GM23338 (cell line): Measurements from ENCODE around the gene GTF3C1. TPM values are rescaled to one million over a fixed set of nuclear protein-coding genes. Genes with fewer than 3 reads are reported as not detected.

ENCODE experiments used
- ATAC-seq: fragments of 200-7000 bp; cut with Tn5 transposase; 3 replicates; pipeline ENCODE4 v1.9.1; 2020
- DNase-seq: peaks from one replicate; pipeline ENCODE4 v3.0.0-alpha.2; 2015; ENCODE audit warnings: low spot score
- H2AFZ ChIP-seq: fragments of 200-600 bp; sonication (generic); 2 replicates; pipeline ENCODE4 v1.8.0; 2016; ENCODE audit warnings: antibody characterized with exemption, mild to moderate bottlenecking, moderate library complexity
- H3F3A ChIP-seq: fragments of 200-600 bp; sonication (generic); replicated peaks from 2 replicates; pipeline ENCODE4 v1.8.0; 2017; ENCODE audit warnings: antibody characterized with exemption, mixed run types, low read depth
- H3K27ac ChIP-seq: fragments of 200-600 bp; sonication (generic); 2 replicates; pipeline ENCODE4 v1.6.1; 2016; ENCODE audit warnings: low read depth
- H3K27me3 ChIP-seq: fragments of 200-600 bp; sonication (generic); 2 replicates; pipeline ENCODE4 v1.8.0; 2016; ENCODE audit warnings: mild to moderate bottlenecking, mixed run types, moderate library complexity; ENCODE audit not compliant: insufficient read depth
- H3K36me3 ChIP-seq: fragments of 200-600 bp; sonication (generic); 2 replicates; pipeline ENCODE4 v1.8.0; 2016; ENCODE audit warnings: mild to moderate bottlenecking; ENCODE audit not compliant: insufficient read depth
- H3K4me1 ChIP-seq: fragments of 200-600 bp; sonication (generic); 2 replicates; pipeline ENCODE4 v1.8.0; 2016; ENCODE audit warnings: mild to moderate bottlenecking, moderate library complexity; ENCODE audit not compliant: insufficient read depth
- H3K4me2 ChIP-seq: fragments of 200-600 bp; sonication (generic); 2 replicates; pipeline ENCODE4 v1.7.1; 2017; ENCODE audit warnings: mixed run types
- H3K4me3 ChIP-seq: fragments of 200-600 bp; sonication (generic); 2 replicates; pipeline ENCODE4 v1.6.1; 2016; ENCODE audit warnings: mixed run types
- H3K79me2 ChIP-seq: fragments of 200-600 bp; sonication (generic); replicated peaks from 2 replicates; pipeline ENCODE4 v1.8.0; 2017; ENCODE audit warnings: mild to moderate bottlenecking; ENCODE audit not compliant: insufficient read depth
- H3K9me2 ChIP-seq: fragments of 200-600 bp; sonication (generic); 2 replicates; pipeline ENCODE4 v1.8.0; 2017; ENCODE audit not compliant: insufficient read depth
- H4K20me1 ChIP-seq: fragments of 200-600 bp; sonication (generic); replicated peaks from 2 replicates; pipeline ENCODE4 v1.8.0; 2017; ENCODE audit warnings: mild to moderate bottlenecking; ENCODE audit not compliant: insufficient read depth
- H3K27ac Mint-ChIP-seq: 2 replicates; pipeline ENCODE4 v1.8.0; 2020; ENCODE audit warnings: inconsistent platforms, mild to moderate bottlenecking, moderate library complexity, mixed read lengths
- H3K27me3 Mint-ChIP-seq: 3 replicates; pipeline ENCODE4 v1.8.0; 2022; ENCODE audit warnings: low read depth, mild to moderate bottlenecking, moderate library complexity, mixed read lengths, inconsistent platforms; ENCODE audit not compliant: insufficient read depth, poor library complexity
- H3K36me3 Mint-ChIP-seq: 3 replicates; pipeline ENCODE4 v1.8.0; 2021; ENCODE audit warnings: low read depth, mild to moderate bottlenecking, inconsistent platforms, moderate library complexity, mixed read lengths
- H3K4me1 Mint-ChIP-seq: 3 replicates; pipeline ENCODE4 v1.8.0; 2020; ENCODE audit warnings: mild to moderate bottlenecking, inconsistent platforms, mixed read lengths
- H3K4me3 Mint-ChIP-seq: 3 replicates; pipeline ENCODE4 v1.8.0; 2021; ENCODE audit warnings: moderate library complexity, mild to moderate bottlenecking, inconsistent platforms, mixed read lengths
- H3K9me3 Mint-ChIP-seq: 3 replicates; pipeline ENCODE4 v1.8.0; 2020; ENCODE audit warnings: moderate library complexity, mild to moderate bottlenecking, inconsistent platforms, mixed read lengths
- CREB1 ChIP-seq: fragments of 250-450 bp; sonication (Bioruptor Pico); IDR thresholded peaks from 2 replicates; pipeline ENCODE4 v1.5.0; 2020; ENCODE audit warnings: low read depth, mild to moderate bottlenecking, moderate library complexity
- EZH2phosphoT487 ChIP-seq: fragments of 200-600 bp; sonication (generic); IDR thresholded peaks from one replicate; pipeline ENCODE4 v1.8.1; 2018; ENCODE audit warnings: antibody characterized with exemption; ENCODE audit not compliant: unreplicated experiment
- JUNB ChIP-seq: IDR thresholded peaks from one replicate; pipeline ENCODE4 v1.6.1; 2016; ENCODE audit warnings: antibody characterized with exemption; ENCODE audit not compliant: unreplicated experiment
- NANOG ChIP-seq: IDR thresholded peaks from 2 replicates; pipeline ENCODE4 v1.6.1; 2016; ENCODE audit warnings: antibody characterized with exemption, borderline replicate concordance
- POLR2AphosphoS5 ChIP-seq: IDR thresholded peaks from 2 replicates; pipeline ENCODE4 v1.6.1; 2016; ENCODE audit warnings: antibody characterized with exemption, low read depth
- STAT1 ChIP-seq: IDR thresholded peaks from one replicate; pipeline ENCODE4 v1.6.1; 2016; ENCODE audit warnings: antibody characterized with exemption; ENCODE audit not compliant: unreplicated experiment
- ZNF114 ChIP-seq: fragments of 250-450 bp; sonication (Bioruptor Pico); IDR thresholded peaks from 2 replicates; pipeline ENCODE4 v1.5.0; 2020; ENCODE audit warnings: mild to moderate bottlenecking, moderate library complexity
- ZNF331 ChIP-seq: fragments of 250-450 bp; sonication (Bioruptor Pico); IDR thresholded peaks from 2 replicates; pipeline ENCODE4 v1.5.0; 2020; ENCODE audit warnings: low read depth, mild to moderate bottlenecking, moderate library complexity
- polyA plus RNA-seq: library from polyadenylated mRNA; unstranded; fragments of >200 nt; fragmentation: Nextera tagmentation; extraction: Ambion mirVana; gene quantifications from 2 replicates; pipeline ENCODE4 v1.2.1, GENCODE V29; 2016
- total RNA-seq: library from RNA; depleted of rRNA; stranded (reverse); fragments of >200 nt; shearing (Covaris generic); gene quantifications from 2 replicates; pipeline ENCODE4 v1.2.3, GENCODE V29; 2014
- TF ChIP-seq, protein P1 (sequence below), 2 experiments: fragments of 200-600 bp in 1 of 2; sonication (generic) in 1 of 2; conservative IDR thresholded peaks; 2 replicates each; pipeline versions ENCODE4 v1.5.1 to v1.6.1; 2016 to 2017; ENCODE audit warnings: antibody characterized with exemption in 2 of 2, low read depth in 2 of 2, mild to moderate bottlenecking in 2 of 2, moderate library complexity in 1 of 2
- TF ChIP-seq, protein P2 (sequence below): IDR thresholded peaks from 2 replicates; pipeline ENCODE4 v1.6.1; 2016; ENCODE audit warnings: antibody characterized with exemption
- TF ChIP-seq, protein P3 (sequence below): fragments of 250-450 bp; sonication (Bioruptor Pico); IDR thresholded peaks from 2 replicates; pipeline ENCODE4 v1.5.0; 2020; ENCODE audit warnings: mild to moderate bottlenecking, moderate library complexity
- TF ChIP-seq, protein P4 (sequence below): IDR thresholded peaks from one replicate; pipeline ENCODE4 v1.6.1; 2018; ENCODE audit warnings: antibody characterized with exemption; ENCODE audit not compliant: unreplicated experiment

Gene GTF3C1
- total and polyA plus RNA-seq, 2 experiments from 2014 or later, result 78.5 to 138 TPM

GRCh38 chr16:27528294-27528693, 21.4 kb downstream of the GTF3C1 start (continued):
- TF ChIP-seq ZNF331 (CRISPR knock-in tag) (no peak), NANOG (no peak), STAT1 (no peak), POLR2AphosphoS5 (no peak), EZH2phosphoT487 (no peak), JUNB (no peak), CREB1 (CRISPR knock-in tag) (no peak)
- TF ChIP-seq, protein P1, sequence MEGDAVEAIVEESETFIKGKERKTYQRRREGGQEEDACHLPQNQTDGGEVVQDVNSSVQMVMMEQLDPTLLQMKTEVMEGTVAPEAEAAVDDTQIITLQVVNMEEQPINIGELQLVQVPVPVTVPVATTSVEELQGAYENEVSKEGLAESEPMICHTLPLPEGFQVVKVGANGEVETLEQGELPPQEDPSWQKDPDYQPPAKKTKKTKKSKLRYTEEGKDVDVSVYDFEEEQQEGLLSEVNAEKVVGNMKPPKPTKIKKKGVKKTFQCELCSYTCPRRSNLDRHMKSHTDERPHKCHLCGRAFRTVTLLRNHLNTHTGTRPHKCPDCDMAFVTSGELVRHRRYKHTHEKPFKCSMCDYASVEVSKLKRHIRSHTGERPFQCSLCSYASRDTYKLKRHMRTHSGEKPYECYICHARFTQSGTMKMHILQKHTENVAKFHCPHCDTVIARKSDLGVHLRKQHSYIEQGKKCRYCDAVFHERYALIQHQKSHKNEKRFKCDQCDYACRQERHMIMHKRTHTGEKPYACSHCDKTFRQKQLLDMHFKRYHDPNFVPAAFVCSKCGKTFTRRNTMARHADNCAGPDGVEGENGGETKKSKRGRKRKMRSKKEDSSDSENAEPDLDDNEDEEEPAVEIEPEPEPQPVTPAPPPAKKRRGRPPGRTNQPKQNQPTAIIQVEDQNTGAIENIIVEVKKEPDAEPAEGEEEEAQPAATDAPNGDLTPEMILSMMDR (conservative IDR thresholded peaks at IDR 0.05; ENCODE audit: low read depth in 2 of 2), result no peak
- TF ChIP-seq, protein P2, sequence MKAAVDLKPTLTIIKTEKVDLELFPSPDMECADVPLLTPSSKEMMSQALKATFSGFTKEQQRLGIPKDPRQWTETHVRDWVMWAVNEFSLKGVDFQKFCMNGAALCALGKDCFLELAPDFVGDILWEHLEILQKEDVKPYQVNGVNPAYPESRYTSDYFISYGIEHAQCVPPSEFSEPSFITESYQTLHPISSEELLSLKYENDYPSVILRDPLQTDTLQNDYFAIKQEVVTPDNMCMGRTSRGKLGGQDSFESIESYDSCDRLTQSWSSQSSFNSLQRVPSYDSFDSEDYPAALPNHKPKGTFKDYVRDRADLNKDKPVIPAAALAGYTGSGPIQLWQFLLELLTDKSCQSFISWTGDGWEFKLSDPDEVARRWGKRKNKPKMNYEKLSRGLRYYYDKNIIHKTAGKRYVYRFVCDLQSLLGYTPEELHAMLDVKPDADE, result no peak

DNA sequence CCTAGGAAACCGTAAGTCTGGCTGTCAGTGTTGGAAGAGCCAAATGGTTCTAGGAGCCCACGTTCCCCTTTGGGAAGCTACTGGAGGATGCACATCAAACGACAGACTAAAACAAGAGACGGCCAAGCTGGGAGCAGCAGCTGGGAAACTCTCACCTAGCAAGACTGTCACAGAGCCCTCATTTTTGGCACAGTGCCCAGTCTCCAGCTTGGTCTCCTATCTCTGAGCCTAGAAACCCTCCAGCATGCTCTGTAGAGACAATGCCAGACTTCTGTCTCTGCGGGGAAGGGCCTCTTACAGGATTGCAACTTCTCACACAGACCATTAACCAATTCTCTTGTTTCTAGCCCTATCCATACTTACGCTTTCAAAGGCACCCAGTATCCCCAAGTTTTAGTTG, 23.5 kb downstream of the GTF3C1 start:
- Histone ChIP-seq H3K4me1 (no peaks in the 10 kb centered on the region), H3K27ac (no peak overlapping the region)
- TF ChIP-seq, protein P3, sequence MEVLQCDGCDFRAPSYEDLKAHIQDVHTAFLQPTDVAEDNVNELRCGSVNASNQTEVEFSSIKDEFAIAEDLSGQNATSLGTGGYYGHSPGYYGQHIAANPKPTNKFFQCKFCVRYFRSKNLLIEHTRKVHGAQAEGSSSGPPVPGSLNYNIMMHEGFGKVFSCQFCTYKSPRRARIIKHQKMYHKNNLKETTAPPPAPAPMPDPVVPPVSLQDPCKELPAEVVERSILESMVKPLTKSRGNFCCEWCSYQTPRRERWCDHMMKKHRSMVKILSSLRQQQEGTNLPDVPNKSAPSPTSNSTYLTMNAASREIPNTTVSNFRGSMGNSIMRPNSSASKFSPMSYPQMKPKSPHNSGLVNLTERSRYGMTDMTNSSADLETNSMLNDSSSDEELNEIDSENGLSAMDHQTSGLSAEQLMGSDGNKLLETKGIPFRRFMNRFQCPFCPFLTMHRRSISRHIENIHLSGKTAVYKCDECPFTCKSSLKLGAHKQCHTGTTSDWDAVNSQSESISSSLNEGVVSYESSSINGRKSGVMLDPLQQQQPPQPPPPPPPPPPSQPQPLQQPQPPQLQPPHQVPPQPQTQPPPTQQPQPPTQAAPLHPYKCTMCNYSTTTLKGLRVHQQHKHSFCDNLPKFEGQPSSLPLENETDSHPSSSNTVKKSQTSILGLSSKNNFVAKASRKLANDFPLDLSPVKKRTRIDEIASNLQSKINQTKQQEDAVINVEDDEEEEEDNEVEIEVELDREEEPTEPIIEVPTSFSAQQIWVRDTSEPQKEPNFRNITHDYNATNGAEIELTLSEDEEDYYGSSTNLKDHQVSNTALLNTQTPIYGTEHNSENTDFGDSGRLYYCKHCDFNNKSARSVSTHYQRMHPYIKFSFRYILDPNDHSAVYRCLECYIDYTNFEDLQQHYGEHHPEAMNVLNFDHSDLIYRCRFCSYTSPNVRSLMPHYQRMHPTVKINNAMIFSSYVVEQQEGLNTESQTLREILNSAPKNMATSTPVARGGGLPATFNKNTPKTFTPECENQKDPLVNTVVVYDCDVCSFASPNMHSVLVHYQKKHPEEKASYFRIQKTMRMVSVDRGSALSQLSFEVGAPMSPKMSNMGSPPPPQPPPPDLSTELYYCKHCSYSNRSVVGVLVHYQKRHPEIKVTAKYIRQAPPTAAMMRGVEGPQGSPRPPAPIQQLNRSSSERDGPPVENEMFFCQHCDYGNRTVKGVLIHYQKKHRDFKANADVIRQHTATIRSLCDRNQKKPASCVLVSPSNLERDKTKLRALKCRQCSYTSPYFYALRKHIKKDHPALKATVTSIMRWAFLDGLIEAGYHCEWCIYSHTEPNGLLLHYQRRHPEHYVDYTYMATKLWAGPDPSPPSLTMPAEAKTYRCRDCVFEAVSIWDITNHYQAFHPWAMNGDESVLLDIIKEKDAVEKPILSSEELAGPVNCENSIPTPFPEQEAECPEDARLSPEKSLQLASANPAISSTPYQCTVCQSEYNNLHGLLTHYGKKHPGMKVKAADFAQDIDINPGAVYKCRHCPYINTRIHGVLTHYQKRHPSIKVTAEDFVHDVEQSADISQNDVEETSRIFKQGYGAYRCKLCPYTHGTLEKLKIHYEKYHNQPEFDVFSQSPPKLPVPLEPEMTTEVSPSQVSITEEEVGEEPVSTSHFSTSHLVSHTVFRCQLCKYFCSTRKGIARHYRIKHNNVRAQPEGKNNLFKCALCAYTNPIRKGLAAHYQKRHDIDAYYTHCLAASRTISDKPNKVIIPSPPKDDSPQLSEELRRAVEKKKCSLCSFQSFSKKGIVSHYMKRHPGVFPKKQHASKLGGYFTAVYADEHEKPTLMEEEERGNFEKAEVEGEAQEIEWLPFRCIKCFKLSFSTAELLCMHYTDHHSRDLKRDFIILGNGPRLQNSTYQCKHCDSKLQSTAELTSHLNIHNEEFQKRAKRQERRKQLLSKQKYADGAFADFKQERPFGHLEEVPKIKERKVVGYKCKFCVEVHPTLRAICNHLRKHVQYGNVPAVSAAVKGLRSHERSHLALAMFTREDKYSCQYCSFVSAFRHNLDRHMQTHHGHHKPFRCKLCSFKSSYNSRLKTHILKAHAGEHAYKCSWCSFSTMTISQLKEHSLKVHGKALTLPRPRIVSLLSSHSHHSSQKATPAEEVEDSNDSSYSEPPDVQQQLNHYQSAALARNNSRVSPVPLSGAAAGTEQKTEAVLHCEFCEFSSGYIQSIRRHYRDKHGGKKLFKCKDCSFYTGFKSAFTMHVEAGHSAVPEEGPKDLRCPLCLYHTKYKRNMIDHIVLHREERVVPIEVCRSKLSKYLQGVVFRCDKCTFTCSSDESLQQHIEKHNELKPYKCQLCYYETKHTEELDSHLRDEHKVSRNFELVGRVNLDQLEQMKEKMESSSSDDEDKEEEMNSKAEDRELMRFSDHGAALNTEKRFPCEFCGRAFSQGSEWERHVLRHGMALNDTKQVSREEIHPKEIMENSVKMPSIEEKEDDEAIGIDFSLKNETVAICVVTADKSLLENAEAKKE (CRISPR knock-in tag), result no peak
- TF ChIP-seq, protein P2, result no peak
- TF ChIP-seq, protein P4, sequence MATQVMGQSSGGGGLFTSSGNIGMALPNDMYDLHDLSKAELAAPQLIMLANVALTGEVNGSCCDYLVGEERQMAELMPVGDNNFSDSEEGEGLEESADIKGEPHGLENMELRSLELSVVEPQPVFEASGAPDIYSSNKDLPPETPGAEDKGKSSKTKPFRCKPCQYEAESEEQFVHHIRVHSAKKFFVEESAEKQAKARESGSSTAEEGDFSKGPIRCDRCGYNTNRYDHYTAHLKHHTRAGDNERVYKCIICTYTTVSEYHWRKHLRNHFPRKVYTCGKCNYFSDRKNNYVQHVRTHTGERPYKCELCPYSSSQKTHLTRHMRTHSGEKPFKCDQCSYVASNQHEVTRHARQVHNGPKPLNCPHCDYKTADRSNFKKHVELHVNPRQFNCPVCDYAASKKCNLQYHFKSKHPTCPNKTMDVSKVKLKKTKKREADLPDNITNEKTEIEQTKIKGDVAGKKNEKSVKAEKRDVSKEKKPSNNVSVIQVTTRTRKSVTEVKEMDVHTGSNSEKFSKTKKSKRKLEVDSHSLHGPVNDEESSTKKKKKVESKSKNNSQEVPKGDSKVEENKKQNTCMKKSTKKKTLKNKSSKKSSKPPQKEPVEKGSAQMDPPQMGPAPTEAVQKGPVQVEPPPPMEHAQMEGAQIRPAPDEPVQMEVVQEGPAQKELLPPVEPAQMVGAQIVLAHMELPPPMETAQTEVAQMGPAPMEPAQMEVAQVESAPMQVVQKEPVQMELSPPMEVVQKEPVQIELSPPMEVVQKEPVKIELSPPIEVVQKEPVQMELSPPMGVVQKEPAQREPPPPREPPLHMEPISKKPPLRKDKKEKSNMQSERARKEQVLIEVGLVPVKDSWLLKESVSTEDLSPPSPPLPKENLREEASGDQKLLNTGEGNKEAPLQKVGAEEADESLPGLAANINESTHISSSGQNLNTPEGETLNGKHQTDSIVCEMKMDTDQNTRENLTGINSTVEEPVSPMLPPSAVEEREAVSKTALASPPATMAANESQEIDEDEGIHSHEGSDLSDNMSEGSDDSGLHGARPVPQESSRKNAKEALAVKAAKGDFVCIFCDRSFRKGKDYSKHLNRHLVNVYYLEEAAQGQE, result no peak
- TF ChIP-seq NANOG (no peak), STAT1 (no peak), ZNF331 (CRISPR knock-in tag) (no peak), ZNF114 (no peak)

More for the DNA sequence above, 23.5 kb downstream of the GTF3C1 start:
- Mint-ChIP-seq H3K36me3 (peaks cover 77% of the 10 kb centered on the region), H3K4me1 (no peaks in the 10 kb centered on the region), H3K9me3 (no peaks in the 10 kb centered on the region), H3K4me3 (no peak overlapping the region), H3K27ac (no peak overlapping the region), H3K27me3 (peaks cover 8% of the 10 kb centered on the region)
- no peak for ATAC-seq
- peaks cover 5% of the 10 kb centered on the region; the same call in 1 of the 2 replicates for H4K20me1 ChIP-seq
- H3K4me2 ChIP-seq, result no peak overlapping the region
- DNase-seq, result no peak
- no peak overlapping the region for H3K4me3 ChIP-seq
- H3F3A ChIP-seq, result no peaks in the 10 kb centered on the region
- no peaks in the 10 kb centered on the region for H3K27me3 ChIP-seq
- no peaks in the 10 kb centered on the region for H3K79me2 ChIP-seq
- H3K36me3 ChIP-seq, result peaks cover 52% of the 10 kb centered on the region
- no peak overlapping the region for H2AFZ ChIP-seq
- no peaks in the 10 kb centered on the region for H3K9me2 ChIP-seq
